Effector CD8-positive, alpha-beta T cell (primary cell): Measurements from ENCODE around the gene HMCN2.

Source experiments
- DNase-seq: peaks from one replicate; lab custom pipeline; 2025; lab: John Stamatoyannopoulos, UW
- total RNA-seq, 4 experiments: gene quantifications; one replicate each; lab custom pipeline; 2026; lab: John Stamatoyannopoulos, UW

HMCN2 gene
- 0 to 0.49 (median 0.27) reads per million in 4 experiments for total RNA-seq

- DNase-seq = no peak
Observed at GRCh38 chr9:130265431-130266235, at the start of gene HMCN2. Gene HMCN2 (plus strand): TSS chr9:130265760. CDS start chr9:130265879, 119 bp downstream.

GRCh38 chr9:130217838-130218237 lies 47.7 kb upstream of the HMCN2 start:
- DNase-seq = no peak

- DNase-seq = no peak
Observed at GRCh38 chr9:130219661-130220096, 45.9 kb upstream of the HMCN2 start.

GRCh38 chr9:130220352-130220751 lies 45.2 kb upstream of the HMCN2 start:
- DNase-seq = no peak

GRCh38 chr9:130222833-130223232 lies 42.7 kb upstream of the HMCN2 start:
- DNase-seq = no peak

- no peak for DNase-seq
Observed at GRCh38 chr9:130225071-130225470, 40.5 kb upstream of the HMCN2 start.

GRCh38 chr9:130225586-130225985 lies 40.0 kb upstream of the HMCN2 start:
- DNase-seq = no peak

GRCh38 chr9:130226112-130226511 lies 39.4 kb upstream of the HMCN2 start:
- DNase-seq = no peak

- no peak for DNase-seq
Observed at GRCh38 chr9:130227833-130228232, 37.7 kb upstream of the HMCN2 start.

GRCh38 chr9:130229759-130230158 lies 35.8 kb upstream of the HMCN2 start:
- no peak for DNase-seq

GRCh38 chr9:130230631-130231030 lies 34.9 kb upstream of the HMCN2 start:
- DNase-seq = no peak

- no peak for DNase-seq
Observed at GRCh38 chr9:130232899-130233586, 32.5 kb upstream of the HMCN2 start.

- no peak for DNase-seq
Observed at GRCh38 chr9:130233587-130233945, 32.0 kb upstream of the HMCN2 start.

- DNase-seq = no peak
Observed at GRCh38 chr9:130234340-130235260, 31.0 kb upstream of the HMCN2 start.

GRCh38 chr9:130235558-130236435 lies 29.8 kb upstream of the HMCN2 start:
- peak; percentile 61 for DNase-seq

- DNase-seq = no peak
Observed at GRCh38 chr9:130236436-130236985, 29.0 kb upstream of the HMCN2 start.

GRCh38 chr9:130237076-130237475 lies 28.5 kb upstream of the HMCN2 start:
- no peak for DNase-seq

- DNase-seq = no peak
Observed at GRCh38 chr9:130237763-130238524, 27.6 kb upstream of the HMCN2 start.

- no peak for DNase-seq
Observed at GRCh38 chr9:130239363-130239695, 26.2 kb upstream of the HMCN2 start.

- DNase-seq = no peak
Observed at GRCh38 chr9:130239741-130240241, 25.8 kb upstream of the HMCN2 start.
